Measurements from ENCODE around the gene ORC4.
"Not testable (repeated sequence)": the region's sequence is repeated elsewhere in the genome, so short reads cannot be mapped to it uniquely, and the experiment has no call there.

ORC4 gene

DNA sequence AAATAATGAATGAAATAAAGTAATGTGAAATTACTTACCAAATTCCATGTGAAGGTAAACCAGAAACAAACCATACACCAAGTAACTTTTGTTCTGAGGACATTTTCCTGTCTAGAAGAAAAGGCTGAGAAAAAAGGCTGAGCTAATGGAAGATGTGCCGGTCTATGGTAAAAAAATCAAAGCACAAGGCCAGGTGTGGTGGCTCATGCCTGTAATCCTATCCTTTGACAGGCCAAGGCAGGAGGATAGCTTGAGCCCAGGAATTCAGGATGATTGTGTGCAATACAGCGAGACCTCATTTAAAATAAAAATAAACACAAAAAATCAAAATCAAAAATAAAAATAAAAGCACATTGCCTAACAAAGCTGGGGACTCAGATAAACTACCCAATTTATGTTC, 6.7 kb downstream of the ORC4 start:
- no peak for DNase-seq

DNA sequence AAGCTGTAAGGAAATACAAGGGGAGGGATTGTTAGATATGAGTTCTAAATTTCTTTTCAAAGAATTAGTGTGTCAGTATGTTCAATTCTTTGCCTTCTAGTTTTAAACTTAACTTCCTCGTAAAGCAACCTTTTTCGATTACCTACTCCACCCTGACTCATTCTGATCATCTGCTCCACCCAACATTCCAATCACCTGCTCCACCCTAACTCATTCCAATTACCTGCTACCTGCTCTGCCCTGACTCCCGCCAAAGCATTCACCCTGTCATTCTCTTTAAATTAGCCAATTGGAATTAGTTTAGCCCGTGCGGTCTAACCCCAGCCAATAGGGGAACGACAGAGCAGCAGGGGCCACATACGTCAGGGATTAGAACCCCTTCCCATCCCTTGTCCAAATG, 12.1 kb downstream of the ORC4 start:
- DNase-seq: not testable (repeated sequence)

- no peak for DNase-seq
Observed at GRCh38 chr2:148007219-148007900, 13.2 kb downstream of the ORC4 start.

DNA sequence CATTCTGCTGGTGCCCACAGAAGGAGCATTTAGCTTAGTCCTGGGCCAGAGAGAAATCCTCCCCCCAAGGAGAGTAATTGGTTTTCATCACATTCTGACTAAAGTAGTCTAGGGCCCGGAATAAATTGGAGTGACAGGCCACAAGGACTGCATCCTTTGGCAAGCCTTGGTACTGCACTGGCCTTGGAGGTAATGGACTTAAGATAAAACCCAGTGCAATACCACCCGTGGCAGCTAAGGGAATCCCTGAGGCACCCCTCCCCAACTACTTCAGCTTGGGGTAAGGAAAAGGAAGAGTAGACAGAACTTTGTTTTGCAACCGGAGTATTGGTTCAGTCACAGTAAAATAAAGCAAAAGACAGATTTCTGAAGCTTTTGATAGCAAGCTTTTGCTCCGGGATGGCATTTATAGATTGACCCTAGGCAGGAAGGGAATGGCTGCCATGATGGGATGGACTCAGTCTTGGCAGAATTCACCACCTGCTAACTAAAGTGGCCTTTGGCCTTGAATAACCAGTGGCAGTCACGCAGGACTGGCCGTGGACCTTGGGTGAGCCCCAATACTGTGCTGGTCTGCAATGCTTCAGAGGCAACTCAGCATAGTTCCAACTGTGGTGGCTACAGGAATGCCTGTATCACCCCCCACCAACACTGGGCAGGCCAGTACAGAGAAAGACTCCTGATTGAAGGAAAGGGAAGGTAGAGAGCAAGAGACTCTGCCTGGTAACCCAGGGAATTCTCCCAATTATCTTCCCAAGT, 14.1 kb downstream of the ORC4 start:
- no peak for DNase-seq

DNA sequence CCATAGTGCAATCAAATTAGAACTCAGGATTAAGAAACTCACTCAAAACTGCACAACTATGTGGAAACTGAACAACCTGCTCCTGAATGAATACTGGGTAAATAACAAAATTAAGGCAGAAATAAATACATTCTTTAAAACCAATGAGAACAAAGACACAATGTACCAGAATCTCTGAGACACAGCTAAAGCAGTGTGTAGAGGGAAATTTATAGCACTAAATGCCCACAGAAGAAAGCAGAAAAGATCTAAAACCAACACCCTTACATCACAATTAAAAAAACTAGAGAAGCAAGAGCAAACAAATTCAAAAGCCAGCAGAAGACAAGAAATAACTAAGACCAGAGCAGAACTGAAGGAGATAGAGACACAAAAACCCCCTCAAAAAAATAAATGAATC, 18.1 kb downstream of the ORC4 start:
- not testable (repeated sequence) for DNase-seq

DNA sequence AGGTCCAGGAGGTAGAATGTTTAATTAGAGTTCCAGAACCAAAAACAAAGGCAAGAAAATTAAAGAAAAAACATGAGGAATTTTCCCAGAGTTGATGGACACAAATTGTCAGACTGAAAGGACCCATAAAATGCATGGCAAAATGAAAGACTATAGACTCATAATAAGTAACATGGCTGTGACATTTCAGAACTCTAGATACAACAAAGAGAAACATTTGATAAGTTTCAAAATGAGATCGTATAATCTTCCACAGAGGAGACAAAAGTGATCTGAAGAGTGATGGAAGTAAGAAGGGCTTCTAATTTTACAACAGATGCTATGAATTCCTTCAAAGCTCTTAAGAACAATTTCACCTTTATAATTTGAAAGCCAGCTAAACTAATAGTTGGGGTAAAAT, 20.4 kb downstream of the ORC4 start:
- DNase-seq: no peak

DNA sequence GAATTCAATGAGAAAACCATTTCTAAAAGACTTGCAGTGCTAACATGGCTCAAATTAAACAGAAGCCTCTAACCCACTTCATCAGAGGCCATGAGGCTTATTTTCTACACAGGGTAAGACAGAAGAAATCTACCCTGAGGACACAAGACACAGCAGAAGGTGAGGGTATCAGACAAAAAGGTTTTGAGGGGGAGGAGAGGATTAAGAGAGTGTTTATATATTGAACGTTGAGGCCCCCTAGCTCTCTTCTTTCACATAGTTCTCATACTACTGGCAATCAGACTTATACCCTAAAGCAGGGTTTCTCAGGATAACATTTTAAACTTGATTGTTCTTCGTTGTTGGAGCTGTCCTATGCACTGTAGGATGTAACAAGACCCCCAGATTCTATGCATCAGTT, 21.4 kb downstream of the ORC4 start:
- DNase-seq: no peak

DNA sequence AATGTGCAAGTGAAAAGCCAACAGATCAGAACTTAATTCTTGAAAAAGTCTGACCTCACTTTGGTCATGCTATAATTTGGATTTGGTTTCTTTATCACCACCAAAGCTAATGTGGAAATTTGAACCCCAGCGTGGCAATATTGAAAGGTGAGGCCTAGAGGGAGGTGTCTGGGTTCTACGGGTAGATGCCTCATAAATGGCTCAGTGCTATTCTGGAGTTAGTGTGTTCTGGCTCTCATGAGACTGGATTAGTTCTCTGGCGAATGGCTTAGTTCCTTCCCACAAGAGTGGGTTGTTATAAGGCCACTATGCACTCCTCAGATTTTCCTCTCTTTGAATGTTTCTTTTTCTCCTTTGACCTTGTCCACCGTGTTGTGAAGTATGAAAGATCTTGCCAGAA, 22.3 kb downstream of the ORC4 start:
- DNase-seq: no peak

GRCh38 chr2:147996828-147997227, 23.7 kb downstream of the ORC4 start:
- no peak for DNase-seq

- not testable (repeated sequence) for DNase-seq
Observed at GRCh38 chr2:147994965-147995364, 25.6 kb downstream of the ORC4 start.

DNA sequence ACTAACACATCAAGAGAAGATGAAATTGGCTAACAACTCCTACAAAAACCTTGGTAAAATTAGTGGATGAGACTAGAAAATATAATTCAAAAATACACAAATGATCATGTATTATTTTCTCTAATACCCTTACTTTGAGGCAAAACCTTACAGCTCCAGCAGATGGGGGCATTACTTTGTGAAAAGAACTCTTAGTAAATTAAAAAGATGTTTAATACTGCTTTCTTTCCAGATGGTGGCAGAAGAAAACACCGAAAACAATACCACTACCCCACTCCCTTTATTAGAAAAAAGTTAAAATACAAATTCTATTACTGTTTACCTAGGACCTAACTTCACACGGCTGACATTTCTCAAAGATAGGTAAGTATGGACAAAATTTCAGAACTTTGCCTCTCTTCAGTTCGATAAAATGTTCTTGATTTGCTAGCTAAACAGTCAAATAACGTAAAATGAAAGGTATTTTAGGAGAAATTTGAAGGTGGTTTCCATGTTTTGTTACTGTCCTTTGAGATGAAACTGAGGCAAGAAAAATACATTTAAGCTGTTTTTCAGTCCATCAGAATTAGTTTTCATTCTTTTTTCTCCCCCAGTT, 30.6 kb downstream of the ORC4 start:
- no peak for DNase-seq

DNA sequence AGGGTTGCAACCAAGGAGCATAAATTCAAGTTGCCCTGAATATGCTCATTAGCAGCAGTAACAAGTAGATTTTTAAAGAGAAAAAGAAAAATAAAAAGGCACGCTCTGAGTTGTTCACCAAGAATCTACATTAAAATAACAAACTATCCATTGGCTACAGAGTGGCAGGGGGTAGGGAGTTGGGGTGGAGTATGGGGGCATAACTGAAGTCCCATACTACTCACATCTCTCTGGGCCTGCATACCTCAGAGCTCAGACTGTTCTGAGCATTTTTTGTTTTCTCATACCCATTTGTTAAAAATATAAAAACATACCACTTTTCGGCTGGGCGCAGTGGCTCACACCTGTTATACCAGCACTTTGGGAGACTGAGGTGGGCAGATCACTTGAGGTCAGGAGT, 31.4 kb downstream of the ORC4 start:
- no peak for DNase-seq

- no peak for DNase-seq
Observed at GRCh38 chr2:147980940-147981528, 39.5 kb downstream of the ORC4 start.

DNA sequence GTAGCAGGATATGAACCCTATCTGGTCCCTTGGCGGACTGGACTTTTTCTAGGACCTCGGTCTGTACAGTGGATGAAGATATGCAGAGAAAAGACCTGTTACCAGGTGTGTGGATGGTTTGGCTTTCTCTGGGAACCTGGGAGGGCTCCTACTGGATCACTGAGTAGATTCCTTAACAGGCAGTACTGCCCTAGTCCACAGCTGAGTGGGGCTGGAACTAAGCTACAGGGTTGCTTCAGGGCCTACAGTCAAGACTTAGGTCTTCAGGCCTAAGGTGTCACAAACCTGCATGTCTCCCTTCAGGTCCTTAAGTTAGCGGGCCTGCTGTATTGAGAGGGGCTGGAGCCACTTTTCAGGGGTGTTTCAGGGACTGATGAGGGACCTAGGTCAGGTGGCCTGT, 42.9 kb downstream of the ORC4 start:
- DNase-seq: no peak

- DNase-seq: no peak
Observed at GRCh38 chr2:147976102-147976501, 44.4 kb downstream of the ORC4 start.

DNA sequence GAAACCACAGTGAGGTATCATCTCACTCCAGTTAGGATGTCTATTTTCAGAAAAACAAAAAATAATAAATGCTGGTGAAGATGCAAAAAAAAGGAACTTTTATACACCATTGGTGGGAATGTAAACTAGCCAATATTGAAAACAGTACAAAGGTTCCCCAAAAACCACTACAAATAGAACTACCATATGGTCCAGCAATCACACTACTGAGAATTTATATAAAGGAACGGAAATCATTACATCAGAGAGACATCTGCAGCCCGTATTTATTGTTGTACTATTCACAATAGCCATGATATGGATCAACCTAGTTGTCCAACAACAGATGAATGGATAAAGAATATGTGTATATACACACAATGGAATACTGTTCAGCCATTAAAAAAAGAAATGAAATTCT, 52.0 kb downstream of the ORC4 start:
- DNase-seq: no peak

DNA sequence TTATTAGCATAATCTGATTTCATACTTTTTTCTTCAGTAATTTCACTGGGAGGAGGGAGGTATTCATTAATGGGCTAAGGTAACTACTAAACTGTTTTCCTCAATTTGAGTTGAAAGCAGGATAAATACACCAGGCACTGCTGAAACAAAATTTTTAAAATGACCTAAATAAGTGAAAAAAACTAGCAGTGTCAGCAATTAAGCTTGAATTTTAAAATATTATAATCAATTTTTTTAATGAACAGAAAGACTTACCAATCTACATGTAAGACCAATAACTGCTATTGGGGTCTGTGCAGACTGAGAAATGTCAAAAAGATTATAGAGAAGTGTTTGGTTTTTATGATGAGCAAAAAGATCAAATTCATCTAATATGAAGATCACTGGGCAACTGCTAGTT, 68.4 kb downstream of the ORC4 start:
- DNase-seq: no peak

DNA sequence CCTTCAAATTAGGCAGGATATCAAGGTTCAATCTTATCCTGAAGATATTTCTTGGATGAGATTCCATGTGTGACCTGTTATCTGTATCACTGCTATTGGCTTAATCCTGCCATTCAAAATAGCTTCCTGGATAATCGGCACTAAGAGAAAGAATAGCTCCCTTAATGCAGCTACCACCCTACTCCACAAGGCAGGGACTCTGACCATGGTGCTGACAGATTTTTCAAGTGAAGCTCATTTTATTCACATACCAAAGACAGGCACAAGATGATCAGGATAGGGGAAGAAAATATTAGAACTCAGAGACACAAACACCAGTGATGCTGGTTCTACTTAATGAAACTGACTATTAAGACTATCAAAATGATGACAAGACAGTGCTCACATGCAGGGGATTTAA, 74.9 kb downstream of the ORC4 start:
- no peak for DNase-seq

DNA sequence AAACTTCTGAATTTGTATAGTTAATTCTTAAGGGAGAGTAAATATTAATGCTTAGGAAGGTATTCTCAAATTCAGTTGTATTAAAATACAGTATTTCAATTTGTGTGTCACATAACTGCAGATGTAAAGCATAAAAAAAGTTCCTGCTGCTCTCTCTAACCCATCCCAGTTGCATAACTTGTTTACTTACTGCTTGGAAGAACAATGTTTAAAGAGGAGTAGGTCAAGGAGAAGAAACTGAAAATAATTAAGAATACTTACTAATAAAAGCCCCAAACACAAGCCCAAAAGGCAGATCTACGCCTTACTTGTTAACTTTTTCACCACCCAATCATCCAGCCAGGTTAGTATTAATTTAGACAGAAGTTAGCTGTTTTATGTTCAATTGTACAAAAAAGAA, 81.2 kb downstream of the ORC4 start:
- DNase-seq: no peak

DNA sequence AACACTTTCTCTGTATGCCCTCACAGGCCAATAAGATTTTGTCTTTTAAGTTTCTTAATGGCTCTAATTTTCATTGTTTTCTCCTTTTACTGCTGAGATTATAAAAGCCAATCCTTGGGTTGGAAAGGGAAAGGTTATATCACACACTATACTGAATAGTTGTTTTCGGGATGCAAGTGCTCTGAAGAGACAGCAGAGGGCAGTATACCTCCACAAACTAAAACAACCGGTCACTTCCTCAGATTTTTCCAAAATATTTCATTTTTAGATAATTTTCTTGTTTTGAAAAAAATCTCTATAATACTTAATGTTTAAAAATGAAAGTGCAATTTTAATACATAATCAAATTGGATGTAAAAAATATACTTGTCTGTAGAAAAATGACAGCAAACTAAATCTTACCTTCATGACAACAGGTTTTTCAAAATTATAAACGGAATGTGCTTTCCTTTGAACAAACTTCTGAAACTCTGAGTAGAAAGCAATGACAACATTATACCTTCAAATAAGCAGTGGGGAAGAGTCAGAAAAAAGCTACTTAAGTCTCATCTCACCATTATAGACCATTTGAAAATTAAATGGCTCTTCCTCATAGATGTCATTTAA, 82.7 kb downstream of the ORC4 start:
- DNase-seq: no peak

GRCh38 chr2:147934881-147935620, 85.5 kb downstream of the ORC4 start:
- DNase-seq: no peak

DNA sequence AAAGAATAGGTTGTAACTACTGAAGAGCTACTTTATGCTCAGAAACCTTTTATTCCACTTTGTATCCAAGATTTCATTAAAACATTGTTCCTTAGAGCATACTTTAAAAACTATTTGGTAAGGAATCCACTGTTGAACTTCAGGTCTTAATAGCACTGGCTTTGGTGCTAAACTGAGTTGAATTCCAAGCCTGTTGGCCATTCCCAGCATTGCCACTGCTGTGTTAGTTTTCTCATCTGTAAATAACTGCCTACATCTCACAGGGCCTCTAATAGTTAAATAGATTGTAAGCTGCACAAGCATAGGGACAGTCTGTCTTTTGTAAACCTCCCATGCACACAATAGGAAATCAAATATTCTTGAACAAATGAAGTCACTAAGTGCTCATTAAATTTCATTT, 86.6 kb downstream of the ORC4 start:
- no peak for DNase-seq

- DNase-seq: no peak
Observed at GRCh38 chr2:147927053-147927588, 93.4 kb downstream of the ORC4 start.

All from NK-92 treated with Interleukin-12 subunit alpha and Interleukin-12 subunit beta, amount 100 ng/mL, for 24 hours (cell line).